MCF 10A (cell line): ENCODE results near the gene PTPRG. TPM values are rescaled to one million over a fixed set of nuclear protein-coding genes. Genes with fewer than 3 reads are reported as not detected.

ENCODE experiments used
- BruUV-seq: library from RNA; stranded (reverse); fragments of 400-500 nt; replicated peaks from 2 replicates; lab custom pipeline; 2021; lab: Mats Ljungman, UMichigan
- CTCF ChIA-PET: fragments of 300-600 bp; sonication (Branson Sonifier 250); formaldehyde crosslinking; extraction: SDS; loops from one replicate; lab custom pipeline; 2021; ENCODE audit warnings: antibody characterized with exemption, inconsistent platforms; lab: Yijun Ruan, JAX
- POLR2A ChIA-PET: fragments of 300-600, 350-650 bp; sonication (Branson Sonifier 250); formaldehyde crosslinking; extraction: SDS; loops from one replicate; lab custom pipeline; 2020; ENCODE audit warnings: antibody characterized with exemption, inconsistent platforms; lab: Yijun Ruan, JAX
- DNase-seq: peaks from one replicate; pipeline ENCODE4 v3.0.0-alpha.2; 2018; ENCODE audit not compliant: unreplicated experiment
- H3K27ac Mint-ChIP-seq: one replicate; pipeline ENCODE4 v1.8.0; 2022; ENCODE audit warnings: mild to moderate bottlenecking, low read depth, mixed read lengths; ENCODE audit not compliant: unreplicated experiment
- H3K27me3 Mint-ChIP-seq: one replicate; pipeline ENCODE4 v1.8.0; 2022; ENCODE audit warnings: mixed read lengths; ENCODE audit not compliant: insufficient read depth, unreplicated experiment
- H3K36me3 Mint-ChIP-seq: one replicate; pipeline ENCODE4 v1.8.0; 2022; ENCODE audit warnings: mild to moderate bottlenecking, moderate library complexity, mixed read lengths; ENCODE audit not compliant: insufficient read depth, unreplicated experiment
- H3K4me1 Mint-ChIP-seq: one replicate; pipeline ENCODE4 v1.8.0; 2022; ENCODE audit warnings: mixed read lengths; ENCODE audit not compliant: insufficient read depth, unreplicated experiment
- H3K4me3 Mint-ChIP-seq: one replicate; pipeline ENCODE4 v1.8.0; 2022; ENCODE audit warnings: mild to moderate bottlenecking, moderate library complexity, mixed read lengths; ENCODE audit not compliant: unreplicated experiment
- H3K9me3 Mint-ChIP-seq: one replicate; pipeline ENCODE4 v1.8.0; 2022; ENCODE audit warnings: mixed read lengths; ENCODE audit not compliant: unreplicated experiment
- CTCF ChIP-seq: fragments of 200-600 bp; IDR thresholded peaks from one replicate; pipeline ENCODE4 v1.8.0; 2022; ENCODE audit warnings: antibody characterized with exemption, mild to moderate bottlenecking; ENCODE audit not compliant: unreplicated experiment
- intact Hi-C: fragments of 100-400 bp; cut with micrococcal nuclease; formaldehyde crosslinking; loops from 2 replicates; pipeline ENCODE4 v1.14.1; 2022
- total RNA-seq: library from RNA; stranded (reverse); gene quantifications from 2 replicates; pipeline ENCODE4 v1.2.3, GENCODE V29; 2022

Gene PTPRG
- total RNA-seq, 1 experiment from 2014 or later: 54.5 TPM

- H3K9me3 Mint-ChIP-seq: no peaks in the 10 kb centered on the region
- CTCF ChIA-PET: interaction anchor here (0.7 kb wide), 1 partner anchor 56 kb away, joined by 3 read pairs; no protein-coding TSS in a partner anchor
- DNase-seq: peak; percentile 99
- intact Hi-C loops: no loop called here
- BruUV-seq: no TSS peak
- no peak for TF ChIP-seq CTCF
- POLR2A ChIA-PET: interaction anchor here (0.8 to 7.0 kb wide), 7 partner anchors 9 to 686 kb away, joined by 3 to 76 read pairs (median 3); partner anchors contain the start of gene PTPRG
- peak overlapping the region; percentile 96 for H3K27ac Mint-ChIP-seq
- H3K4me1 Mint-ChIP-seq: peaks cover 62% of the 10 kb centered on the region
- peak overlapping the region; percentile 61 for H3K4me3 Mint-ChIP-seq
- H3K36me3 Mint-ChIP-seq: peaks cover 14% of the 10 kb centered on the region
- H3K27me3 Mint-ChIP-seq: no peaks in the 10 kb centered on the region
These were observed 13.5 kb downstream of the PTPRG start for GRCh38 chr3:61574854-61575253.

- no peak for DNase-seq
- H3K27ac Mint-ChIP-seq: peak overlapping the region; percentile 96
- H3K27me3 Mint-ChIP-seq: no peaks in the 10 kb centered on the region
- intact Hi-C loops: no loop called here
- CTCF ChIA-PET: interaction anchor here (1.2 kb wide), 1 partner anchor 302 kb away, joined by 4 read pairs; no protein-coding TSS in a partner anchor
- peaks cover 8% of the 10 kb centered on the region for H3K36me3 Mint-ChIP-seq
- POLR2A ChIA-PET: interaction anchor here (0.5 to 7.0 kb wide), 5 partner anchors 8 to 423 kb away, joined by 3 to 76 read pairs (median 4); partner anchors contain the start of gene PTPRG
- TF ChIP-seq CTCF: no peak
- H3K4me1 Mint-ChIP-seq: peaks cover 51% of the 10 kb centered on the region
- peak overlapping the region; percentile 31 for H3K4me3 Mint-ChIP-seq
- no peaks in the 10 kb centered on the region for H3K9me3 Mint-ChIP-seq
- no TSS peak for BruUV-seq
These were observed 14.5 kb downstream of the PTPRG start for GRCh38 chr3:61575893-61576292.

- Mint-ChIP-seq H3K36me3 (peaks cover 8% of the 10 kb centered on the region), H3K27ac (no peak overlapping the region), H3K4me3 (no peak overlapping the region), H3K4me1 (peaks cover 36% of the 10 kb centered on the region), H3K9me3 (no peaks in the 10 kb centered on the region), H3K27me3 (no peaks in the 10 kb centered on the region)
- TF ChIP-seq CTCF: no peak
- ChIA-PET POLR2A (interaction anchor here (1.2 to 2.1 kb wide), 3 partner anchors 12 to 108 kb away, joined by 3 to 9 read pairs (median 6); partner anchors contain the start of gene PTPRG), CTCF (interaction anchor here (1.4 kb wide), 1 partner anchor 12 kb away, joined by 3 read pairs; no protein-coding TSS in a partner anchor)
- no TSS peak for BruUV-seq
- intact Hi-C loops: no loop called here
- DNase-seq: no peak
These were observed 16.4 kb downstream of the PTPRG start for GRCh38 chr3:61577760-61578159.

GRCh38 chr3:61578667-61579367 lies 17.4 kb downstream of the PTPRG start:
- intact Hi-C loops: no loop called here
- no peaks in the 10 kb centered on the region for H3K27me3 Mint-ChIP-seq
- H3K27ac Mint-ChIP-seq: peak overlapping the region; percentile 5
- peaks cover 31% of the 10 kb centered on the region for H3K4me1 Mint-ChIP-seq
- BruUV-seq: no TSS peak
- no peaks in the 10 kb centered on the region for H3K9me3 Mint-ChIP-seq
- ChIA-PET CTCF (interaction anchor here (0.6 to 1.5 kb wide), 3 partner anchors 11 to 49 kb away, joined by 3 to 5 read pairs (median 3); no protein-coding TSS in a partner anchor), POLR2A (interaction anchor here (0.6 to 2.1 kb wide), 2 partner anchors 30 to 107 kb away, joined by 4 to 6 read pairs; no protein-coding TSS in a partner anchor)
- peaks cover 8% of the 10 kb centered on the region for H3K36me3 Mint-ChIP-seq
- TF ChIP-seq CTCF: no peak
- no peak overlapping the region for H3K4me3 Mint-ChIP-seq
- DNase-seq: no peak
